GM12878 (cell line): Measurements from ENCODE around the gene SPATA24. TPM values are rescaled to one million over a fixed set of nuclear protein-coding genes. Genes with fewer than 3 reads are reported as not detected.

Source experiments
- CEBPB ChIP-seq, 2 experiments: fragments of 150-350 bp in 1 of 2; IDR thresholded peaks; 2 replicates each; pipeline ENCODE4 v1.6.1; 2012 to 2014; ENCODE audit warnings: low read depth in 2 of 2, low read length in 2 of 2, borderline replicate concordance in 1 of 2, inconsistent platforms in 1 of 2
- CHD1 ChIP-seq: IDR thresholded peaks from 2 replicates; pipeline ENCODE4 v1.6.1; 2012; ENCODE audit warnings: low read depth, low read length, improper control_type of control experiment
- CHD2 ChIP-seq: IDR thresholded peaks from 2 replicates; pipeline ENCODE4 v1.6.1; 2011; ENCODE audit warnings: low read depth, low read length, improper control_type of control experiment, borderline replicate concordance
- DPF2 ChIP-seq: fragments of 450-650 bp; IDR thresholded peaks from 2 replicates; pipeline ENCODE4 v1.6.1; 2017; ENCODE audit warnings: mild to moderate bottlenecking
- FOXK2 ChIP-seq: fragments of 450-650 bp; IDR thresholded peaks from 2 replicates; pipeline ENCODE4 v1.6.1; 2017; ENCODE audit warnings: mild to moderate bottlenecking, moderate library complexity
- IKZF1 ChIP-seq: fragments of 450-650 bp; conservative IDR thresholded peaks from 2 replicates; pipeline ENCODE4 v1.6.1; 2017; ENCODE audit warnings: antibody characterized with exemption, mild to moderate bottlenecking
- IKZF2 ChIP-seq, 2 experiments: fragments of 450-650 bp; IDR thresholded peaks; 2 replicates each; pipeline ENCODE4 v1.6.1; 2017; ENCODE audit warnings: mild to moderate bottlenecking in 2 of 2, moderate library complexity in 2 of 2
- IRF4 ChIP-seq: IDR thresholded peaks from 2 replicates; pipeline ENCODE4 v1.6.1; 2011; ENCODE audit warnings: low read depth, low read length
- KAT2A ChIP-seq: conservative IDR thresholded peaks from 2 replicates; pipeline ENCODE4 v1.6.1; 2011; ENCODE audit warnings: low read depth, low read length; ENCODE audit not compliant: control insufficient read depth
- RAD51 ChIP-seq: fragments of 450-650 bp; IDR thresholded peaks from 2 replicates; pipeline ENCODE4 v1.6.1; 2016; ENCODE audit warnings: moderate library complexity, mild to moderate bottlenecking, inconsistent platforms
- SMAD1 ChIP-seq: fragments of 450-650 bp; IDR thresholded peaks from 2 replicates; pipeline ENCODE4 v1.6.1; 2018; ENCODE audit warnings: mild to moderate bottlenecking, low read depth; ENCODE audit not compliant: partially characterized antibody
- SMARCA5 ChIP-seq: fragments of 450-650 bp; IDR thresholded peaks from 2 replicates; pipeline ENCODE4 v1.6.1; 2017; ENCODE audit warnings: mild to moderate bottlenecking
- SPI1 ChIP-seq: IDR thresholded peaks from 2 replicates; pipeline ENCODE4 v1.6.1; 2011; ENCODE audit warnings: low read depth, mild to moderate bottlenecking, low read length, moderate library complexity, borderline replicate concordance; ENCODE audit not compliant: insufficient read depth
- STAT3 ChIP-seq: IDR thresholded peaks from 2 replicates; pipeline ENCODE4 v1.6.1; 2011; ENCODE audit warnings: low read depth, low read length, improper control_type of control experiment
- TCF3 ChIP-seq: IDR thresholded peaks from 2 replicates; pipeline ENCODE4 v1.6.1; 2012; ENCODE audit warnings: low read depth, mild to moderate bottlenecking, low read length, borderline replicate concordance; ENCODE audit not compliant: insufficient read depth
- ZNF207 ChIP-seq: fragments of 450-650 bp; IDR thresholded peaks from 2 replicates; pipeline ENCODE4 v1.6.1; 2014; ENCODE audit warnings: antibody characterized with exemption, mild to moderate bottlenecking, borderline replicate concordance
- ZNF622 ChIP-seq: fragments of 450-650 bp; IDR thresholded peaks from 2 replicates; pipeline ENCODE4 v1.6.1; 2017; ENCODE audit warnings: mild to moderate bottlenecking, inconsistent platforms
- polyA plus RNA-seq, 11 experiments: library from polyadenylated mRNA; depleted of rRNA in 4 of 11; unstranded in 6 of 11; stranded (reverse) in 5 of 11; fragments of >200 nt; fragmentation: Nextera tagmentation in 4 of 11; fragmentation: Illumina TruSeq in 1 of 11; extraction: Ambion mirVana in 4 of 11; extraction: Trizol in 1 of 11; gene quantifications; 1 replicate in 1 of 11; 2 replicates in 10 of 11; pipeline versions ENCODE4 v1.2.1 to v1.2.3, GENCODE V29; 2011 to 2016; ENCODE audit warnings: inconsistent platforms in 2 of 11, missing spikeins in 2 of 11, low read depth in 1 of 11
- total RNA-seq, 4 experiments: library from RNA; depleted of rRNA in 3 of 4; stranded (reverse); fragments of >200 nt in 3 of 4; fragmentation: Illumina TruSeq in 1 of 4; extraction: Trizol in 1 of 4; gene quantifications; 2 replicates each; pipeline versions ENCODE4 v1.2.1 to v1.2.3, GENCODE V29; 2013 to 2021
- TF ChIP-seq, protein P1 (sequence below): fragments of 150-350 bp; IDR thresholded peaks from 2 replicates; pipeline ENCODE4 v1.6.1; 2016; ENCODE audit warnings: low read depth, low read length
- TF ChIP-seq, protein P2 (sequence below): IDR thresholded peaks from 2 replicates; pipeline ENCODE4 v1.6.1; 2011; ENCODE audit warnings: mild to moderate bottlenecking, low read depth, low read length, moderate library complexity; ENCODE audit not compliant: insufficient replicate concordance
- TF ChIP-seq, protein P3 (sequence below): fragments of 450-650 bp; IDR thresholded peaks from 2 replicates; pipeline ENCODE4 v1.6.1; 2018; ENCODE audit warnings: borderline replicate concordance, mild to moderate bottlenecking; ENCODE audit not compliant: partially characterized antibody
- TF ChIP-seq, protein P4 (sequence below): fragments of 450-650 bp; conservative IDR thresholded peaks from 2 replicates; pipeline ENCODE4 v1.6.1; 2017; ENCODE audit warnings: mild to moderate bottlenecking, moderate library complexity

The SPATA24 gene
- total and polyA plus RNA-seq, 10 of the 15 experiments (the other 5 are each of a cell fraction or from before 2014, with no cell fraction given), result 4.1 to 9.8 (median 7.3) TPM

DNA sequence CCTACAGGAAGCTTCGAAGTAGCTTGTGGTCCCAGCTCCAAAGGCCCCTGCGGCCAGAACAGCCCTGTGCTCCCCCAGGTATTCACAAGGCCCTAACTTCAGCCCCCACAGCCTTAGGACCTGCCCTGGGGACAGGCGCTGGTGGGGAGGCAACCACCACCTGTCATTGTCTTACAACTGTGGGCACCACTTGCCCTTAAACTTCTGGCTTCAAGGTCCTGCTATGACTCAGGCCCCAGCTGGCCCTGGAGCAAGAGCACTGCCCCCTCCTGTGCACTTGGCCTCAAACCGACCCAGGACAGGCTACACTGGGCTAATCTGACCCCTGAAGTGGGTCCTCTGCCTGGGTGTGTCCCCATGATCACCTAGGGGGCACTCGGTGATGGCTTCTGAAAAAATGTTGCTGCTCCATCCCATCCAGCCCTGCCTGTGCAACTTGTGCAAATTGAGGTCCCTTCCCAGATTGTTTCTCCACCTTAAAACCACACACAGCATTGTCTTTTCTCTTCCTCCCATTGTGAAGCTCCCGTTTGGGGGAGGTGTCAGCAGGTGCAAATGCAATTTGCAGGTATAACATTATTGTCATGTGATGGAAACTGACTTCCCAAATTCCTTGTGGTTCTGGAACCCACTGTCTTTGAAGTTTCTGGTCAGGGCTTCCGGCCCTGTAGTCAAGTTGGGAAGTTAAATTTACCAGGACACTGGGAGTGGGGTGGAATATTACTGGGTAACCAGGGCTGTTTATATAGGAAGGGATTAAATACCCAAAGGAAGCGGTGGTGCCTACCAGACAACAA lies 7.8 kb downstream of the SPATA24 start (continued):
- TF ChIP-seq, protein P1, sequence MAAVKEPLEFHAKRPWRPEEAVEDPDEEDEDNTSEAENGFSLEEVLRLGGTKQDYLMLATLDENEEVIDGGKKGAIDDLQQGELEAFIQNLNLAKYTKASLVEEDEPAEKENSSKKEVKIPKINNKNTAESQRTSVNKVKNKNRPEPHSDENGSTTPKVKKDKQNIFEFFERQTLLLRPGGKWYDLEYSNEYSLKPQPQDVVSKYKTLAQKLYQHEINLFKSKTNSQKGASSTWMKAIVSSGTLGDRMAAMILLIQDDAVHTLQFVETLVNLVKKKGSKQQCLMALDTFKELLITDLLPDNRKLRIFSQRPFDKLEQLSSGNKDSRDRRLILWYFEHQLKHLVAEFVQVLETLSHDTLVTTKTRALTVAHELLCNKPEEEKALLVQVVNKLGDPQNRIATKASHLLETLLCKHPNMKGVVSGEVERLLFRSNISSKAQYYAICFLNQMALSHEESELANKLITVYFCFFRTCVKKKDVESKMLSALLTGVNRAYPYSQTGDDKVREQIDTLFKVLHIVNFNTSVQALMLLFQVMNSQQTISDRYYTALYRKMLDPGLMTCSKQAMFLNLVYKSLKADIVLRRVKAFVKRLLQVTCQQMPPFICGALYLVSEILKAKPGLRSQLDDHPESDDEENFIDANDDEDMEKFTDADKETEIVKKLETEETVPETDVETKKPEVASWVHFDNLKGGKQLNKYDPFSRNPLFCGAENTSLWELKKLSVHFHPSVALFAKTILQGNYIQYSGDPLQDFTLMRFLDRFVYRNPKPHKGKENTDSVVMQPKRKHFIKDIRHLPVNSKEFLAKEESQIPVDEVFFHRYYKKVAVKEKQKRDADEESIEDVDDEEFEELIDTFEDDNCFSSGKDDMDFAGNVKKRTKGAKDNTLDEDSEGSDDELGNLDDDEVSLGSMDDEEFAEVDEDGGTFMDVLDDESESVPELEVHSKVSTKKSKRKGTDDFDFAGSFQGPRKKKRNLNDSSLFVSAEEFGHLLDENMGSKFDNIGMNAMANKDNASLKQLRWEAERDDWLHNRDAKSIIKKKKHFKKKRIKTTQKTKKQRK, result no peak
- TF ChIP-seq, protein P2, sequence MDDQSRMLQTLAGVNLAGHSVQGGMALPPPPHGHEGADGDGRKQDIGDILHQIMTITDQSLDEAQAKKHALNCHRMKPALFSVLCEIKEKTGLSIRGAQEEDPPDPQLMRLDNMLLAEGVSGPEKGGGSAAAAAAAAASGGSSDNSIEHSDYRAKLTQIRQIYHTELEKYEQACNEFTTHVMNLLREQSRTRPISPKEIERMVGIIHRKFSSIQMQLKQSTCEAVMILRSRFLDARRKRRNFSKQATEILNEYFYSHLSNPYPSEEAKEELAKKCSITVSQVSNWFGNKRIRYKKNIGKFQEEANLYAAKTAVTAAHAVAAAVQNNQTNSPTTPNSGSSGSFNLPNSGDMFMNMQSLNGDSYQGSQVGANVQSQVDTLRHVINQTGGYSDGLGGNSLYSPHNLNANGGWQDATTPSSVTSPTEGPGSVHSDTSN, result no peak
- TF ChIP-seq IKZF1, result 0 out of 2 replicates have a peak, but pooled peaks have one; percentile 54
- no peak for TF ChIP-seq ZNF207
- TF ChIP-seq CHD2, result no peak
- no peak for TF ChIP-seq STAT3
- TF ChIP-seq, protein P3, sequence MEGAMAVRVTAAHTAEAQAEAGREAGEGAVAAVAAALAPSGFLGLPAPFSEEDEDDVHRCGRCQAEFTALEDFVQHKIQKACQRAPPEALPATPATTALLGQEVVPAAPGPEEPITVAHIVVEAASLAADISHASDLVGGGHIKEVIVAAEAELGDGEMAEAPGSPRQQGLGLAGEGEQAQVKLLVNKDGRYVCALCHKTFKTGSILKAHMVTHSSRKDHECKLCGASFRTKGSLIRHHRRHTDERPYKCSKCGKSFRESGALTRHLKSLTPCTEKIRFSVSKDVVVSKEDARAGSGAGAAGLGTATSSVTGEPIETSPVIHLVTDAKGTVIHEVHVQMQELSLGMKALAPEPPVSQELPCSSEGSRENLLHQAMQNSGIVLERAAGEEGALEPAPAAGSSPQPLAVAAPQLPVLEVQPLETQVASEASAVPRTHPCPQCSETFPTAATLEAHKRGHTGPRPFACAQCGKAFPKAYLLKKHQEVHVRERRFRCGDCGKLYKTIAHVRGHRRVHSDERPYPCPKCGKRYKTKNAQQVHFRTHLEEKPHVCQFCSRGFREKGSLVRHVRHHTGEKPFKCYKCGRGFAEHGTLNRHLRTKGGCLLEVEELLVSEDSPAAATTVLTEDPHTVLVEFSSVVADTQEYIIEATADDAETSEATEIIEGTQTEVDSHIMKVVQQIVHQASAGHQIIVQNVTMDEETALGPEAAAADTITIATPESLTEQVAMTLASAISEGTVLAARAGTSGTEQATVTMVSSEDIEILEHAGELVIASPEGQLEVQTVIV, result no peak
- peak; percentile 80; the same call in 1 of the 2 replicates for TF ChIP-seq TCF3
- TF ChIP-seq SPI1, result no peak
- TF ChIP-seq SMAD1, result no peak
- TF ChIP-seq CEBPB (IDR thresholded peaks at IDR 0.05; ENCODE audit: borderline replicate concordance in 1 of 2, low read depth in 2 of 2, low read length in 2 of 2), result no peak
- no peak for TF ChIP-seq SMARCA5
- TF ChIP-seq IKZF2 (IDR thresholded peaks at IDR 0.05), result peak in 1 of 2 experiments; percentile 11; a peak in 2 of 4 replicates
- no peak for TF ChIP-seq FOXK2
- TF ChIP-seq DPF2, result peak; percentile 41; the same call in 1 of the 2 replicates
- no peak for TF ChIP-seq ZNF622
- TF ChIP-seq, protein P4, sequence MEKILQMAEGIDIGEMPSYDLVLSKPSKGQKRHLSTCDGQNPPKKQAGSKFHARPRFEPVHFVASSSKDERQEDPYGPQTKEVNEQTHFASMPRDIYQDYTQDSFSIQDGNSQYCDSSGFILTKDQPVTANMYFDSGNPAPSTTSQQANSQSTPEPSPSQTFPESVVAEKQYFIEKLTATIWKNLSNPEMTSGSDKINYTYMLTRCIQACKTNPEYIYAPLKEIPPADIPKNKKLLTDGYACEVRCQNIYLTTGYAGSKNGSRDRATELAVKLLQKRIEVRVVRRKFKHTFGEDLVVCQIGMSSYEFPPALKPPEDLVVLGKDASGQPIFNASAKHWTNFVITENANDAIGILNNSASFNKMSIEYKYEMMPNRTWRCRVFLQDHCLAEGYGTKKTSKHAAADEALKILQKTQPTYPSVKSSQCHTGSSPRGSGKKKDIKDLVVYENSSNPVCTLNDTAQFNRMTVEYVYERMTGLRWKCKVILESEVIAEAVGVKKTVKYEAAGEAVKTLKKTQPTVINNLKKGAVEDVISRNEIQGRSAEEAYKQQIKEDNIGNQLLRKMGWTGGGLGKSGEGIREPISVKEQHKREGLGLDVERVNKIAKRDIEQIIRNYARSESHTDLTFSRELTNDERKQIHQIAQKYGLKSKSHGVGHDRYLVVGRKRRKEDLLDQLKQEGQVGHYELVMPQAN, result no peak
- no peak for TF ChIP-seq CHD1
- TF ChIP-seq IRF4, result 0 out of 2 replicates have a peak, but pooled peaks have one; percentile 58
- TF ChIP-seq KAT2A, result no peak
- TF ChIP-seq RAD51, result no peak
